Mesenchymal stem cell (in vitro differentiated cells and primary cell): Measurements from ENCODE around the gene ANXA4.

Experiments
- DNase-seq: peaks from one replicate; pipeline ENCODE4 v3.0.0-alpha.2; 2013
- H2AFZ ChIP-seq: one replicate; pipeline ENCODE4 v1.6.1; 2013; ENCODE audit warnings: low read depth, mild to moderate bottlenecking, control low read depth, inconsistent platforms, low read length, moderate library complexity
- H2AK5ac ChIP-seq: 2 replicates; pipeline ENCODE4 v1.6.1; 2013; ENCODE audit warnings: low read length, moderate library complexity, mild to moderate bottlenecking, inconsistent platforms; ENCODE audit not compliant: severe bottlenecking
- H2BK120ac ChIP-seq: one replicate; pipeline ENCODE4 v1.6.1; 2013; ENCODE audit warnings: low read depth, mild to moderate bottlenecking, inconsistent platforms, low read length, moderate library complexity
- H2BK12ac ChIP-seq, 2 experiments: one replicate each; pipeline ENCODE4 v1.6.1; 2013; ENCODE audit warnings: inconsistent platforms in 2 of 2, low read length in 2 of 2, mild to moderate bottlenecking in 2 of 2, moderate library complexity in 2 of 2, control low read depth in 1 of 2
- H2BK15ac ChIP-seq: one replicate; pipeline ENCODE4 v1.6.1; 2013; ENCODE audit warnings: mild to moderate bottlenecking, low read depth, inconsistent platforms; ENCODE audit not compliant: poor library complexity, severe bottlenecking
- H2BK5ac ChIP-seq: 2 replicates; pipeline ENCODE4 v1.6.1; 2013; ENCODE audit warnings: low read depth, mild to moderate bottlenecking, low read length, control low read depth, inconsistent platforms; ENCODE audit not compliant: poor library complexity, severe bottlenecking
- H3K14ac ChIP-seq, 2 experiments: one replicate each; pipeline ENCODE4 v1.6.1; 2013; ENCODE audit warnings: inconsistent platforms in 2 of 2, low read length in 2 of 2, control low read depth in 1 of 2, mild to moderate bottlenecking in 1 of 2, moderate library complexity in 1 of 2
- H3K18ac ChIP-seq, 2 experiments: one replicate each; pipeline ENCODE4 v1.6.1; 2013; ENCODE audit warnings: inconsistent platforms in 2 of 2, low read length in 2 of 2, control low read depth in 1 of 2, low read depth in 1 of 2, mild to moderate bottlenecking in 1 of 2
- H3K23ac ChIP-seq, 2 experiments: one replicate each; pipeline ENCODE4 v1.6.1; 2013; ENCODE audit warnings: inconsistent platforms in 2 of 2, low read length in 2 of 2, mild to moderate bottlenecking in 2 of 2, moderate library complexity in 2 of 2, control low read depth in 1 of 2
- H3K27ac ChIP-seq: 2 replicates; pipeline ENCODE4 v1.5.1; 2013; ENCODE audit warnings: mild to moderate bottlenecking, moderate library complexity, low read length, control low read depth, inconsistent platforms; ENCODE audit not compliant: poor library complexity, severe bottlenecking
- H3K27me3 ChIP-seq, 2 experiments: 2 replicates each; pipeline versions ENCODE4 v1.6.1 to v1.7.0; 2013; ENCODE audit warnings: low read length in 2 of 2, mild to moderate bottlenecking in 2 of 2, moderate library complexity in 2 of 2, control low read depth in 1 of 2, inconsistent platforms in 1 of 2; ENCODE audit not compliant: control insufficient read depth in 1 of 2, insufficient read depth in 1 of 2
- H3K36me3 ChIP-seq, 2 experiments: 2 replicates each; pipeline versions ENCODE4 v1.6.1 to v1.7.0; 2013; ENCODE audit warnings: low read length in 2 of 2, control low read depth in 1 of 2, inconsistent platforms in 1 of 2, low read depth in 1 of 2, mild to moderate bottlenecking in 1 of 2; ENCODE audit not compliant: insufficient read depth in 2 of 2, control insufficient read depth in 1 of 2
- H3K4ac ChIP-seq, 2 experiments: one replicate each; pipeline ENCODE4 v1.6.1; 2013; ENCODE audit warnings: inconsistent platforms in 2 of 2, low read length in 2 of 2, mild to moderate bottlenecking in 2 of 2, moderate library complexity in 2 of 2, control low read depth in 1 of 2, low read depth in 1 of 2
- H3K4me1 ChIP-seq: 2 replicates; pipeline ENCODE4 v1.6.1; 2013; ENCODE audit warnings: low read depth, low read length, control low read depth; ENCODE audit not compliant: control insufficient read depth, insufficient read depth
- H3K4me2 ChIP-seq: 2 replicates; pipeline ENCODE4 v1.6.1; 2013; ENCODE audit warnings: low read length, mild to moderate bottlenecking, inconsistent platforms; ENCODE audit not compliant: poor library complexity, severe bottlenecking
- H3K4me3 ChIP-seq, 2 experiments: 2 replicates each; pipeline versions ENCODE4 v1.5.1 to v1.7.0; 2013; ENCODE audit warnings: low read length in 2 of 2, mild to moderate bottlenecking in 2 of 2, control low read depth in 1 of 2, low read depth in 1 of 2; ENCODE audit not compliant: insufficient read depth in 1 of 2
- H3K79me1 ChIP-seq: replicated peaks from 2 replicates; pipeline ENCODE4 v1.6.1; 2013; ENCODE audit warnings: mild to moderate bottlenecking, control low read depth, low read length, inconsistent platforms; ENCODE audit not compliant: poor library complexity, severe bottlenecking
- H3K9ac ChIP-seq: 2 replicates; pipeline ENCODE4 v1.7.0; 2013; ENCODE audit warnings: mild to moderate bottlenecking, low read length, moderate library complexity
- H3K9me3 ChIP-seq: 2 replicates; pipeline ENCODE4 v1.7.0; 2013; ENCODE audit warnings: mild to moderate bottlenecking, low read length; ENCODE audit not compliant: control insufficient read depth
- H4K8ac ChIP-seq: one replicate; pipeline ENCODE4 v1.6.1; 2013; ENCODE audit warnings: inconsistent platforms, mild to moderate bottlenecking, low read length, moderate library complexity
- H4K91ac ChIP-seq: one replicate; pipeline ENCODE4 v1.6.1; 2013; ENCODE audit warnings: mild to moderate bottlenecking, low read length, inconsistent platforms
- WGBS: methylation state at CpG from one replicate; pipeline ENCODE4 v1.1.7; 2013; ENCODE audit warnings: mixed read lengths; 5-methylcytosine and 5-hydroxymethylcytosine counted together

The ANXA4 gene

GRCh38 chr2:69717186-69717585 lies 24.7 kb upstream of the ANXA4 start:
- Histone ChIP-seq H3K27ac (peak overlapping the region; percentile 35), H4K91ac (no peak overlapping the region), H4K8ac (no peak overlapping the region), H3K4me2 (no peak overlapping the region), H3K4ac (no peak overlapping the region), H3K14ac (no peak overlapping the region), H3K27me3 (no peaks in the 10 kb centered on the region), H3K36me3 (no peaks in the 10 kb centered on the region), H3K18ac (no peak overlapping the region), H2BK120ac (no peak overlapping the region), H3K4me1 (peaks cover 19% of the 10 kb centered on the region), H3K9ac (no peak overlapping the region), H2AFZ (no peak overlapping the region), H3K9me3 (no peaks in the 10 kb centered on the region), H2BK5ac (no peak overlapping the region), H3K79me1 (no peaks in the 10 kb centered on the region), H3K23ac (no peak overlapping the region), H2AK5ac (peak overlapping the region; percentile 8), H2BK12ac (no peak overlapping the region), H3K4me3 (no peak overlapping the region), H2BK15ac (no peak overlapping the region)
- 96% methylated on average over 2 of the region's 2 CpGs for WGBS
- no peak for DNase-seq

GRCh38 chr2:69717861-69718273 lies 24.1 kb upstream of the ANXA4 start:
- Histone ChIP-seq H3K23ac (no peak overlapping the region), H3K79me1 (no peaks in the 10 kb centered on the region), H3K4ac (no peak overlapping the region), H3K36me3 (no peaks in the 10 kb centered on the region), H3K4me3 (no peak overlapping the region), H2BK15ac (no peak overlapping the region), H4K8ac (no peak overlapping the region), H4K91ac (no peak overlapping the region), H2BK120ac (no peak overlapping the region), H3K9ac (no peak overlapping the region), H2BK12ac (no peak overlapping the region), H3K18ac (no peak overlapping the region), H3K14ac (no peak overlapping the region), H3K27me3 (no peaks in the 10 kb centered on the region), H2AK5ac (no peak overlapping the region), H3K27ac (peak overlapping the region; percentile 35), H2AFZ (no peak overlapping the region), H3K9me3 (no peaks in the 10 kb centered on the region), H2BK5ac (no peak overlapping the region), H3K4me2 (peak overlapping the region; percentile 30), H3K4me1 (peaks cover 19% of the 10 kb centered on the region)
- no peak for DNase-seq
- 79% methylated on average over 2 of the region's 2 CpGs for WGBS

- Histone ChIP-seq H4K91ac (no peak overlapping the region), H2AFZ (no peak overlapping the region), H2BK15ac (no peak overlapping the region), H3K9ac (no peak overlapping the region), H2BK5ac (no peak overlapping the region), H3K27ac (peak overlapping the region; percentile 34), H3K4me1 (peaks cover 19% of the 10 kb centered on the region), H3K9me3 (no peaks in the 10 kb centered on the region), H3K4me2 (no peak overlapping the region), H3K23ac (no peak overlapping the region), H3K27me3 (no peaks in the 10 kb centered on the region), H3K36me3 (no peaks in the 10 kb centered on the region), H2AK5ac (no peak overlapping the region), H3K14ac (no peak overlapping the region), H3K18ac (no peak overlapping the region), H2BK120ac (no peak overlapping the region), H3K4me3 (no peak overlapping the region), H3K4ac (no peak overlapping the region), H3K79me1 (no peaks in the 10 kb centered on the region), H2BK12ac (no peak overlapping the region), H4K8ac (no peak overlapping the region)
- no peak for DNase-seq
- WGBS: 70% methylated on average over 5 of the region's 5 CpGs
Measured at GRCh38 chr2:69718338-69718965, 23.5 kb upstream of the ANXA4 start.

- H3K79me1 ChIP-seq: no peaks in the 10 kb centered on the region
- no peak overlapping the region for H3K23ac ChIP-seq
- DNase-seq: peak; percentile 31
- H2BK12ac ChIP-seq: no peak overlapping the region
- H3K4me1 ChIP-seq: peaks cover 21% of the 10 kb centered on the region
- H3K18ac ChIP-seq: no peak overlapping the region
- no peak overlapping the region for H3K4me3 ChIP-seq
- H2AFZ ChIP-seq: no peak overlapping the region
- no peaks in the 10 kb centered on the region for H3K9me3 ChIP-seq
- H3K4me2 ChIP-seq: no peak overlapping the region
- H4K91ac ChIP-seq: no peak overlapping the region
- H3K27ac ChIP-seq: no peak overlapping the region
- H2BK120ac ChIP-seq: no peak overlapping the region
- H3K9ac ChIP-seq: no peak overlapping the region
- no peak overlapping the region for H3K14ac ChIP-seq
- no peak overlapping the region for H4K8ac ChIP-seq
- no peak overlapping the region for H3K4ac ChIP-seq
- H3K27me3 ChIP-seq: no peaks in the 10 kb centered on the region
- H3K36me3 ChIP-seq: no peaks in the 10 kb centered on the region
- no peak overlapping the region for H2BK15ac ChIP-seq
- WGBS: 75% methylated on average over 1 of the region's 1 CpG
- no peak overlapping the region for H2BK5ac ChIP-seq
- no peak overlapping the region for H2AK5ac ChIP-seq
Measured at GRCh38 chr2:69720404-69720803, 21.5 kb upstream of the ANXA4 start.
